GM23338 (cell line): ENCODE measurements around the gene KRT84. TPM values are rescaled to one million over a fixed set of nuclear protein-coding genes. Genes with fewer than 3 reads are reported as not detected.

Source experiments
- ATAC-seq: fragments of 200-7000 bp; cut with Tn5 transposase; 3 replicates; pipeline ENCODE4 v1.9.1; 2020
- DNase-seq: peaks from one replicate; pipeline ENCODE4 v3.0.0-alpha.2; 2015; ENCODE audit warnings: low spot score
- H2AFZ ChIP-seq: fragments of 200-600 bp; sonication (generic); 2 replicates; pipeline ENCODE4 v1.8.0; 2016; ENCODE audit warnings: antibody characterized with exemption, mild to moderate bottlenecking, moderate library complexity
- H3F3A ChIP-seq: fragments of 200-600 bp; sonication (generic); replicated peaks from 2 replicates; pipeline ENCODE4 v1.8.0; 2017; ENCODE audit warnings: antibody characterized with exemption, mixed run types, low read depth
- H3K27ac ChIP-seq: fragments of 200-600 bp; sonication (generic); 2 replicates; pipeline ENCODE4 v1.6.1; 2016; ENCODE audit warnings: low read depth
- H3K27me3 ChIP-seq: fragments of 200-600 bp; sonication (generic); 2 replicates; pipeline ENCODE4 v1.8.0; 2016; ENCODE audit warnings: mild to moderate bottlenecking, mixed run types, moderate library complexity; ENCODE audit not compliant: insufficient read depth
- H3K36me3 ChIP-seq: fragments of 200-600 bp; sonication (generic); 2 replicates; pipeline ENCODE4 v1.8.0; 2016; ENCODE audit warnings: mild to moderate bottlenecking; ENCODE audit not compliant: insufficient read depth
- H3K4me1 ChIP-seq: fragments of 200-600 bp; sonication (generic); 2 replicates; pipeline ENCODE4 v1.8.0; 2016; ENCODE audit warnings: mild to moderate bottlenecking, moderate library complexity; ENCODE audit not compliant: insufficient read depth
- H3K4me2 ChIP-seq: fragments of 200-600 bp; sonication (generic); 2 replicates; pipeline ENCODE4 v1.7.1; 2017; ENCODE audit warnings: mixed run types
- H3K4me3 ChIP-seq: fragments of 200-600 bp; sonication (generic); 2 replicates; pipeline ENCODE4 v1.6.1; 2016; ENCODE audit warnings: mixed run types
- H3K79me2 ChIP-seq: fragments of 200-600 bp; sonication (generic); replicated peaks from 2 replicates; pipeline ENCODE4 v1.8.0; 2017; ENCODE audit warnings: mild to moderate bottlenecking; ENCODE audit not compliant: insufficient read depth
- H3K9me2 ChIP-seq: fragments of 200-600 bp; sonication (generic); 2 replicates; pipeline ENCODE4 v1.8.0; 2017; ENCODE audit not compliant: insufficient read depth
- H4K20me1 ChIP-seq: fragments of 200-600 bp; sonication (generic); replicated peaks from 2 replicates; pipeline ENCODE4 v1.8.0; 2017; ENCODE audit warnings: mild to moderate bottlenecking; ENCODE audit not compliant: insufficient read depth
- H3K27ac Mint-ChIP-seq: 2 replicates; pipeline ENCODE4 v1.8.0; 2020; ENCODE audit warnings: inconsistent platforms, mild to moderate bottlenecking, moderate library complexity, mixed read lengths
- H3K27me3 Mint-ChIP-seq: 3 replicates; pipeline ENCODE4 v1.8.0; 2022; ENCODE audit warnings: low read depth, mild to moderate bottlenecking, moderate library complexity, mixed read lengths, inconsistent platforms; ENCODE audit not compliant: insufficient read depth, poor library complexity
- H3K36me3 Mint-ChIP-seq: 3 replicates; pipeline ENCODE4 v1.8.0; 2021; ENCODE audit warnings: low read depth, mild to moderate bottlenecking, inconsistent platforms, moderate library complexity, mixed read lengths
- H3K4me1 Mint-ChIP-seq: 3 replicates; pipeline ENCODE4 v1.8.0; 2020; ENCODE audit warnings: mild to moderate bottlenecking, inconsistent platforms, mixed read lengths
- H3K4me3 Mint-ChIP-seq: 3 replicates; pipeline ENCODE4 v1.8.0; 2021; ENCODE audit warnings: moderate library complexity, mild to moderate bottlenecking, inconsistent platforms, mixed read lengths
- H3K9me3 Mint-ChIP-seq: 3 replicates; pipeline ENCODE4 v1.8.0; 2020; ENCODE audit warnings: moderate library complexity, mild to moderate bottlenecking, inconsistent platforms, mixed read lengths
- CREB1 ChIP-seq: fragments of 250-450 bp; sonication (Bioruptor Pico); IDR thresholded peaks from 2 replicates; pipeline ENCODE4 v1.5.0; 2020; ENCODE audit warnings: low read depth, mild to moderate bottlenecking, moderate library complexity
- ETS1 ChIP-seq: IDR thresholded peaks from 2 replicates; pipeline ENCODE4 v1.6.1; 2016; ENCODE audit warnings: antibody characterized with exemption
- EZH2 ChIP-seq: fragments of 200-600 bp; sonication (generic); IDR thresholded peaks from one replicate; pipeline ENCODE4 v1.8.0; 2017; ENCODE audit warnings: antibody characterized with exemption, mild to moderate bottlenecking, low read depth; ENCODE audit not compliant: unreplicated experiment
- EZH2phosphoT487 ChIP-seq: fragments of 200-600 bp; sonication (generic); IDR thresholded peaks from one replicate; pipeline ENCODE4 v1.8.1; 2018; ENCODE audit warnings: antibody characterized with exemption; ENCODE audit not compliant: unreplicated experiment
- JUNB ChIP-seq: IDR thresholded peaks from one replicate; pipeline ENCODE4 v1.6.1; 2016; ENCODE audit warnings: antibody characterized with exemption; ENCODE audit not compliant: unreplicated experiment
- NANOG ChIP-seq: IDR thresholded peaks from 2 replicates; pipeline ENCODE4 v1.6.1; 2016; ENCODE audit warnings: antibody characterized with exemption, borderline replicate concordance
- POLR2AphosphoS5 ChIP-seq: IDR thresholded peaks from 2 replicates; pipeline ENCODE4 v1.6.1; 2016; ENCODE audit warnings: antibody characterized with exemption, low read depth
- REST ChIP-seq: IDR thresholded peaks from one replicate; pipeline ENCODE4 v1.6.1; 2018; ENCODE audit warnings: antibody characterized with exemption; ENCODE audit not compliant: unreplicated experiment
- STAT1 ChIP-seq: IDR thresholded peaks from one replicate; pipeline ENCODE4 v1.6.1; 2016; ENCODE audit warnings: antibody characterized with exemption; ENCODE audit not compliant: unreplicated experiment
- ZNF114 ChIP-seq: fragments of 250-450 bp; sonication (Bioruptor Pico); IDR thresholded peaks from 2 replicates; pipeline ENCODE4 v1.5.0; 2020; ENCODE audit warnings: mild to moderate bottlenecking, moderate library complexity
- ZNF331 ChIP-seq: fragments of 250-450 bp; sonication (Bioruptor Pico); IDR thresholded peaks from 2 replicates; pipeline ENCODE4 v1.5.0; 2020; ENCODE audit warnings: low read depth, mild to moderate bottlenecking, moderate library complexity
- polyA plus RNA-seq: library from polyadenylated mRNA; unstranded; fragments of >200 nt; fragmentation: Nextera tagmentation; extraction: Ambion mirVana; gene quantifications from 2 replicates; pipeline ENCODE4 v1.2.1, GENCODE V29; 2016
- total RNA-seq: library from RNA; depleted of rRNA; stranded (reverse); fragments of >200 nt; shearing (Covaris generic); gene quantifications from 2 replicates; pipeline ENCODE4 v1.2.3, GENCODE V29; 2014
- TF ChIP-seq, protein P1 (sequence below), 2 experiments: fragments of 200-600 bp in 1 of 2; sonication (generic) in 1 of 2; conservative IDR thresholded peaks; 2 replicates each; pipeline versions ENCODE4 v1.5.1 to v1.6.1; 2016 to 2017; ENCODE audit warnings: antibody characterized with exemption in 2 of 2, low read depth in 2 of 2, mild to moderate bottlenecking in 2 of 2, moderate library complexity in 1 of 2

Gene KRT84
- total and polyA plus RNA-seq, 2 experiments from 2014 or later, result not detected

DNA sequence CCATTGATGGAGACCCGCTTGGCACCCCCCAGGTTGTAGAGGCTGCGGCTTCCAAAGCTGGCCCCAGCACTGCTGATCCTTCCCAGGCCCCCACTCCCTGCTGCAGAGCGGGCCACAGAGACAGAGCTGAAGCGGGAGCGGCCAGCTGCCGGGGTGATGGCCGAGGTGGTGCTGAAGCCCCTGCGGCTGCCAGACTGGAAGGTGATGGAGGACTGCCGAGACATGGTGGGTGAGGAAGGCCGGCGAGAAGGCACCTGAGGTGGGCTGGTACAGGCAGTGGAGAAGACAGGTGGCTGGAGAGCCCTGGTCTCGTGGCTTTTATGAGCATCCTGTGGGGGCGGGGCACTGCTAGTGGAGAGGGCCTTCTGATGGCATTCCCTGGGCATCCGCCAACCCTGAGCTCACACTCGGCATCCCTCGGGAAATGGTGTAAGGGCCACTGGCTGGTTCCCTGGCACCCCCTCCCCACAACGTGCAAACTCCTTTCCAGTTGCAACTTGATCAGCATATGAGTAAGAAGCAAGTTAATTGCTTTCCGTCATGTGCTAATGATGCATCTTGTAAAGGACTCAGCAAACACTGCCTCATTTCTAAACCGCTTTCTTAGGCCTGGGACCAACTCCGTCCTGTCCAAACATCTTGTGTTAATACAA lies 48.8 kb upstream of the KRT84 start, which contains the start of gene KRT75:
KRT75 (minus strand) TSS at position 291 of the 653 bp plus-strand sequence; CDS start at position 224, 67 bp downstream.
- no peak for TF ChIP-seq NANOG
- TF ChIP-seq ETS1, result no peak
- TF ChIP-seq, protein P1, sequence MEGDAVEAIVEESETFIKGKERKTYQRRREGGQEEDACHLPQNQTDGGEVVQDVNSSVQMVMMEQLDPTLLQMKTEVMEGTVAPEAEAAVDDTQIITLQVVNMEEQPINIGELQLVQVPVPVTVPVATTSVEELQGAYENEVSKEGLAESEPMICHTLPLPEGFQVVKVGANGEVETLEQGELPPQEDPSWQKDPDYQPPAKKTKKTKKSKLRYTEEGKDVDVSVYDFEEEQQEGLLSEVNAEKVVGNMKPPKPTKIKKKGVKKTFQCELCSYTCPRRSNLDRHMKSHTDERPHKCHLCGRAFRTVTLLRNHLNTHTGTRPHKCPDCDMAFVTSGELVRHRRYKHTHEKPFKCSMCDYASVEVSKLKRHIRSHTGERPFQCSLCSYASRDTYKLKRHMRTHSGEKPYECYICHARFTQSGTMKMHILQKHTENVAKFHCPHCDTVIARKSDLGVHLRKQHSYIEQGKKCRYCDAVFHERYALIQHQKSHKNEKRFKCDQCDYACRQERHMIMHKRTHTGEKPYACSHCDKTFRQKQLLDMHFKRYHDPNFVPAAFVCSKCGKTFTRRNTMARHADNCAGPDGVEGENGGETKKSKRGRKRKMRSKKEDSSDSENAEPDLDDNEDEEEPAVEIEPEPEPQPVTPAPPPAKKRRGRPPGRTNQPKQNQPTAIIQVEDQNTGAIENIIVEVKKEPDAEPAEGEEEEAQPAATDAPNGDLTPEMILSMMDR (conservative IDR thresholded peaks at IDR 0.05; ENCODE audit: low read depth in 2 of 2), result no peak
- no peak for TF ChIP-seq EZH2phosphoT487
- no peak for TF ChIP-seq POLR2AphosphoS5
- Histone ChIP-seq H3K36me3 (no peaks in the 10 kb centered on the region), H3K79me2 (no peaks in the 10 kb centered on the region), H3K27ac (no peak within 1 kb of the TSS), H2AFZ (no peak within 1 kb of the TSS), H3K9me2 (peaks cover 13% of the 10 kb centered on the region), H3K4me3 (no peak within 1 kb of the TSS), H4K20me1 (no peaks in the 10 kb centered on the region), H3F3A (no peaks in the 10 kb centered on the region), H3K4me2 (no peak within 1 kb of the TSS), H3K27me3 (no peaks in the 10 kb centered on the region), H3K4me1 (no peaks in the 10 kb centered on the region)
- no peaks in the 10 kb centered on the region for H3K36me3 Mint-ChIP-seq
- DNase-seq, result no peak
- H3K4me3 Mint-ChIP-seq, result no peak within 1 kb of the TSS
- peaks cover 6% of the 10 kb centered on the region for H3K27me3 Mint-ChIP-seq
- no peaks in the 10 kb centered on the region; the same call in 1 of the 3 replicates for H3K4me1 Mint-ChIP-seq
- H3K27ac Mint-ChIP-seq, result no peak within 1 kb of the TSS
- no peak for ATAC-seq
- H3K9me3 Mint-ChIP-seq, result no peaks in the 10 kb centered on the region; the same call in 1 of the 3 replicates

GRCh38 chr12:52433501-52434080 lies 48.1 kb upstream of the KRT84 start:
- DNase-seq (no peak), ATAC-seq (no peak)
- Histone ChIP-seq H3K79me2 (no peaks in the 10 kb centered on the region), H3K9me2 (peaks cover 13% of the 10 kb centered on the region), H3K4me2 (no peak overlapping the region), H3K4me3 (no peak overlapping the region), H3K27ac (no peak overlapping the region), H3K4me1 (no peaks in the 10 kb centered on the region), H3F3A (no peaks in the 10 kb centered on the region), H4K20me1 (no peaks in the 10 kb centered on the region), H3K27me3 (no peaks in the 10 kb centered on the region), H2AFZ (no peak overlapping the region), H3K36me3 (no peaks in the 10 kb centered on the region)
- no peak overlapping the region for H3K27ac Mint-ChIP-seq
- H3K9me3 Mint-ChIP-seq, result no peaks in the 10 kb centered on the region; the same call in 1 of the 3 replicates
- H3K27me3 Mint-ChIP-seq, result peaks cover 9% of the 10 kb centered on the region
- no peaks in the 10 kb centered on the region for H3K36me3 Mint-ChIP-seq
- no peaks in the 10 kb centered on the region; the same call in 1 of the 3 replicates for H3K4me1 Mint-ChIP-seq
- no peak overlapping the region for H3K4me3 Mint-ChIP-seq
- TF ChIP-seq, protein P1 (conservative IDR thresholded peaks at IDR 0.05; ENCODE audit: low read depth in 2 of 2), result no peak
- TF ChIP-seq REST (no peak), ETS1 (no peak), EZH2 (no peak), JUNB (no peak), NANOG (no peak), STAT1 (no peak), CREB1 (CRISPR knock-in tag) (no peak), ZNF331 (CRISPR knock-in tag) (no peak), POLR2AphosphoS5 (no peak), EZH2phosphoT487 (no peak), ZNF114 (CRISPR knock-in tag) (no peak)
